Measurements from ENCODE around the gene TCF12. TPM values are rescaled to one million over a fixed set of nuclear protein-coding genes. Genes with fewer than 3 reads are reported as not detected.

The TCF12 gene
- polyA plus RNA-seq, 3 donors = 15.8 to 52.5 (median 27.6) TPM

- 86% methylated on average over 1 of the region's 1 CpG for WGBS (ENCODE audit: insufficient coverage)
- no peak overlapping the region for H3K4me3 Mint-ChIP-seq
- no peak overlapping the region for H2AFZ ChIP-seq (ENCODE audit: insufficient read depth, low read depth, low read length, poor library complexity, severe bottlenecking)
- H3K9me3 Mint-ChIP-seq = peaks cover 0 to 6% (median 4%) of the 10 kb centered on the region in 7 donors
- no peaks in the 10 kb centered on the region for H3K27me3 Mint-ChIP-seq (ENCODE audit: low read depth in 3 of 3)
- H3K4me3 ChIP-seq (replicated peaks in 1 of 3; ENCODE audit: low read depth in 2 of 3, low read length in 3 of 3) = no peak overlapping the region
- H3K4me2 ChIP-seq (replicated peaks; ENCODE audit: extremely low read depth, low read length, poor library complexity, severe bottlenecking) = no peak overlapping the region
- no peaks in the 10 kb centered on the region for H3K36me3 Mint-ChIP-seq
- H3K4me1 Mint-ChIP-seq = peaks cover 11% of the 10 kb centered on the region
- no peaks in the 10 kb centered on the region for H3K79me2 ChIP-seq (ENCODE audit: insufficient read depth, low read length)
- H3K4me1 ChIP-seq (ENCODE audit: control insufficient read depth in 1 of 2, insufficient read depth in 2 of 2, low read length in 2 of 2) = no peaks in the 10 kb centered on the region
- intact Hi-C loops (cut with micrococcal nuclease) = no loop called here
- H3K27ac ChIP-seq (ENCODE audit: low read depth in 1 of 2, low read length in 2 of 2) = no peak overlapping the region
- TF ChIP-seq, protein P1, sequence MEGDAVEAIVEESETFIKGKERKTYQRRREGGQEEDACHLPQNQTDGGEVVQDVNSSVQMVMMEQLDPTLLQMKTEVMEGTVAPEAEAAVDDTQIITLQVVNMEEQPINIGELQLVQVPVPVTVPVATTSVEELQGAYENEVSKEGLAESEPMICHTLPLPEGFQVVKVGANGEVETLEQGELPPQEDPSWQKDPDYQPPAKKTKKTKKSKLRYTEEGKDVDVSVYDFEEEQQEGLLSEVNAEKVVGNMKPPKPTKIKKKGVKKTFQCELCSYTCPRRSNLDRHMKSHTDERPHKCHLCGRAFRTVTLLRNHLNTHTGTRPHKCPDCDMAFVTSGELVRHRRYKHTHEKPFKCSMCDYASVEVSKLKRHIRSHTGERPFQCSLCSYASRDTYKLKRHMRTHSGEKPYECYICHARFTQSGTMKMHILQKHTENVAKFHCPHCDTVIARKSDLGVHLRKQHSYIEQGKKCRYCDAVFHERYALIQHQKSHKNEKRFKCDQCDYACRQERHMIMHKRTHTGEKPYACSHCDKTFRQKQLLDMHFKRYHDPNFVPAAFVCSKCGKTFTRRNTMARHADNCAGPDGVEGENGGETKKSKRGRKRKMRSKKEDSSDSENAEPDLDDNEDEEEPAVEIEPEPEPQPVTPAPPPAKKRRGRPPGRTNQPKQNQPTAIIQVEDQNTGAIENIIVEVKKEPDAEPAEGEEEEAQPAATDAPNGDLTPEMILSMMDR (IDR thresholded peaks at IDR 0.05) = no peak
- H3K36me3 ChIP-seq (replicated peaks in 1 of 2; ENCODE audit: control insufficient read depth in 1 of 2, insufficient read depth in 2 of 2, low read length in 2 of 2) = no peaks in the 10 kb centered on the region
- H3K27ac Mint-ChIP-seq = no peak overlapping the region
- H3K9me3 ChIP-seq (replicated peaks in 1 of 2; ENCODE audit: control insufficient read depth in 1 of 2, insufficient read depth in 1 of 2, low read length in 2 of 2) = no peaks in the 10 kb centered on the region
- H4K20me1 ChIP-seq (ENCODE audit: insufficient read depth, low read length) = no peaks in the 10 kb centered on the region
- H3K9ac ChIP-seq (ENCODE audit: insufficient read depth, low read length, poor library complexity, severe bottlenecking) = no peak overlapping the region
- H3K27me3 ChIP-seq (ENCODE audit: control insufficient read depth in 2 of 2, insufficient read depth in 2 of 2, low read length in 2 of 2) = no peaks in the 10 kb centered on the region
- DNase-seq = no peak
Measured at GRCh38 chr15:56906766-56907165, 11.7 kb upstream of the TCF12 start.

- H3K27me3 Mint-ChIP-seq (ENCODE audit: low read depth in 3 of 3) = no peaks in the 10 kb centered on the region
- DNase-seq = no peak
- H3K4me3 Mint-ChIP-seq = no peak overlapping the region
- peaks cover 16% of the 10 kb centered on the region for H3K4me1 Mint-ChIP-seq
- Histone ChIP-seq H4K20me1 (ENCODE audit: insufficient read depth, low read length) (no peaks in the 10 kb centered on the region), H3K9ac (ENCODE audit: insufficient read depth, low read length, poor library complexity, severe bottlenecking) (no peak overlapping the region), H2AFZ (ENCODE audit: insufficient read depth, low read depth, low read length, poor library complexity, severe bottlenecking) (no peak overlapping the region), H3K27ac (ENCODE audit: low read depth in 1 of 2, low read length in 2 of 2) (no peak overlapping the region), H3K9me3 (replicated peaks in 1 of 2; ENCODE audit: control insufficient read depth in 1 of 2, insufficient read depth in 1 of 2, low read length in 2 of 2) (no peaks in the 10 kb centered on the region), H3K36me3 (replicated peaks in 1 of 2; ENCODE audit: control insufficient read depth in 1 of 2, insufficient read depth in 2 of 2, low read length in 2 of 2) (no peaks in the 10 kb centered on the region), H3K4me1 (ENCODE audit: control insufficient read depth in 1 of 2, insufficient read depth in 2 of 2, low read length in 2 of 2) (no peaks in the 10 kb centered on the region), H3K4me2 (replicated peaks; ENCODE audit: extremely low read depth, low read length, poor library complexity, severe bottlenecking) (no peak overlapping the region), H3K27me3 (ENCODE audit: control insufficient read depth in 2 of 2, insufficient read depth in 2 of 2, low read length in 2 of 2) (no peaks in the 10 kb centered on the region), H3K4me3 (replicated peaks in 1 of 3; ENCODE audit: low read depth in 2 of 3, low read length in 3 of 3) (no peak overlapping the region), H3K79me2 (ENCODE audit: insufficient read depth, low read length) (no peaks in the 10 kb centered on the region)
- no peak overlapping the region for H3K27ac Mint-ChIP-seq
- TF ChIP-seq, protein P1 (IDR thresholded peaks at IDR 0.05) = no peak
- no peaks in the 10 kb centered on the region for H3K9me3 Mint-ChIP-seq
- 93% methylated on average over 4 of the region's 7 CpGs for WGBS (ENCODE audit: insufficient coverage)
- intact Hi-C loops (cut with micrococcal nuclease) = no loop called here
- H3K36me3 Mint-ChIP-seq = no peaks in the 10 kb centered on the region
Measured at GRCh38 chr15:56910801-56911200, 7.6 kb upstream of the TCF12 start.

All from CD14-positive monocyte (primary cell).